Measurements from ENCODE around the gene GALNT16.

The GALNT16 gene

DNA sequence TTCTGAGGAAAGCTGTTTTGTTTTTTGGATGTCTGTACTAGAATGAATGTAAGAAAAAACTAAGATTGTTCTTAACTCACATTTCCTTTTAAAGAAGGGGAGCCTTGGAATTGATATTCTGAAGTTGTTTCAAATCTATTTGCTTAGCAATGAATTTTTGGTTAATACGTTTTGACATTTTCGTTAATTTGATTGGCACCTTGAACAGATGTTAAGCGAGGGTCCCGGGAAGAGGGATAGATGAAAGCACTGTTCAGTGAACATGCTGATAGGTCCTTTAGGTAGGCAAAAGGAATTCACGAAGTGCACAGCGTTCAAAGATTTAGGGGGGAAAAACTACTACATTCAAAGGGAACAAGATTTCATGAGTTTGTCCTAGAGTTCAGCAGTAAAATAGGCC, 140.2 kb downstream of the GALNT16 start:
- Histone ChIP-seq H3K27ac (ENCODE audit: low read depth, low read length) (no peak overlapping the region), H3K4me3 (ENCODE audit: low read length) (peak overlapping the region; percentile 89), H3K9me2 (replicated peaks; ENCODE audit: control insufficient read depth, low read length) (no peaks in the 10 kb centered on the region), H4K20me1 (ENCODE audit: control insufficient read depth, insufficient read depth, low read depth, low read length) (peaks cover 21% of the 10 kb centered on the region; the same call in 1 of the 2 replicates), H3K36me3 (ENCODE audit: control insufficient read depth, low read length) (peaks cover 35% of the 10 kb centered on the region), H3K79me2 (ENCODE audit: control insufficient read depth, low read length) (peaks cover 97% of the 10 kb centered on the region), H3F3A (ENCODE audit: control insufficient read depth, insufficient read depth) (no peaks in the 10 kb centered on the region), H3K27me3 (ENCODE audit: control insufficient read depth, low read length) (no peaks in the 10 kb centered on the region), H3K4me2 (ENCODE audit: low read length) (peak overlapping the region; percentile 88), H3K4me1 (ENCODE audit: control insufficient read depth, low read length) (peaks cover 51% of the 10 kb centered on the region), H3K9me3 (ENCODE audit: control insufficient read depth, insufficient read depth, low read length) (no peaks in the 10 kb centered on the region)
- no peak for TF ChIP-seq EZH2phosphoT487 (IDR thresholded peaks at IDR 0.05; ENCODE audit: borderline replicate concordance, low read length)
- TF ChIP-seq, protein P1, sequence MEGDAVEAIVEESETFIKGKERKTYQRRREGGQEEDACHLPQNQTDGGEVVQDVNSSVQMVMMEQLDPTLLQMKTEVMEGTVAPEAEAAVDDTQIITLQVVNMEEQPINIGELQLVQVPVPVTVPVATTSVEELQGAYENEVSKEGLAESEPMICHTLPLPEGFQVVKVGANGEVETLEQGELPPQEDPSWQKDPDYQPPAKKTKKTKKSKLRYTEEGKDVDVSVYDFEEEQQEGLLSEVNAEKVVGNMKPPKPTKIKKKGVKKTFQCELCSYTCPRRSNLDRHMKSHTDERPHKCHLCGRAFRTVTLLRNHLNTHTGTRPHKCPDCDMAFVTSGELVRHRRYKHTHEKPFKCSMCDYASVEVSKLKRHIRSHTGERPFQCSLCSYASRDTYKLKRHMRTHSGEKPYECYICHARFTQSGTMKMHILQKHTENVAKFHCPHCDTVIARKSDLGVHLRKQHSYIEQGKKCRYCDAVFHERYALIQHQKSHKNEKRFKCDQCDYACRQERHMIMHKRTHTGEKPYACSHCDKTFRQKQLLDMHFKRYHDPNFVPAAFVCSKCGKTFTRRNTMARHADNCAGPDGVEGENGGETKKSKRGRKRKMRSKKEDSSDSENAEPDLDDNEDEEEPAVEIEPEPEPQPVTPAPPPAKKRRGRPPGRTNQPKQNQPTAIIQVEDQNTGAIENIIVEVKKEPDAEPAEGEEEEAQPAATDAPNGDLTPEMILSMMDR (IDR thresholded peaks at IDR 0.05; ENCODE audit: low read depth, low read length, poor library complexity, severe bottlenecking), result no peak

- Histone ChIP-seq H3K9me3 (ENCODE audit: control insufficient read depth, insufficient read depth, low read length) (no peaks in the 10 kb centered on the region), H3K9me2 (replicated peaks; ENCODE audit: control insufficient read depth, low read length) (no peaks in the 10 kb centered on the region), H3K27me3 (ENCODE audit: control insufficient read depth, low read length) (no peaks in the 10 kb centered on the region), H3K79me2 (ENCODE audit: control insufficient read depth, low read length) (peaks cover 95% of the 10 kb centered on the region), H3K27ac (ENCODE audit: low read depth, low read length) (no peak overlapping the region), H4K20me1 (ENCODE audit: control insufficient read depth, insufficient read depth, low read depth, low read length) (peaks cover 9% of the 10 kb centered on the region; the same call in 1 of the 2 replicates), H3K4me1 (ENCODE audit: control insufficient read depth, low read length) (peaks cover 34% of the 10 kb centered on the region), H3K36me3 (ENCODE audit: control insufficient read depth, low read length) (peaks cover 18% of the 10 kb centered on the region), H3K4me2 (ENCODE audit: low read length) (peak overlapping the region; percentile 88), H3K4me3 (ENCODE audit: low read length) (peak overlapping the region; percentile 89), H3F3A (ENCODE audit: control insufficient read depth, insufficient read depth) (no peaks in the 10 kb centered on the region)
- TF ChIP-seq, protein P1 (IDR thresholded peaks at IDR 0.05; ENCODE audit: low read depth, low read length, poor library complexity, severe bottlenecking), result no peak
- no peak for TF ChIP-seq EZH2phosphoT487 (IDR thresholded peaks at IDR 0.05; ENCODE audit: borderline replicate concordance, low read length)
Observed at GRCh38 chr14:69401841-69402240, 141.9 kb downstream of the GALNT16 start.

GRCh38 chr14:69404478-69404877, 144.5 kb downstream of the GALNT16 start:
- H3K36me3 ChIP-seq (ENCODE audit: control insufficient read depth, low read length), result peaks cover 3% of the 10 kb centered on the region; the same call in 1 of the 2 replicates
- no peaks in the 10 kb centered on the region for H3F3A ChIP-seq (ENCODE audit: control insufficient read depth, insufficient read depth)
- no peak for TF ChIP-seq EZH2phosphoT487 (IDR thresholded peaks at IDR 0.05; ENCODE audit: borderline replicate concordance, low read length)
- TF ChIP-seq, protein P1 (IDR thresholded peaks at IDR 0.05; ENCODE audit: low read depth, low read length, poor library complexity, severe bottlenecking), result no peak
- H3K27ac ChIP-seq (ENCODE audit: low read depth, low read length), result no peak overlapping the region
- H3K4me1 ChIP-seq (ENCODE audit: control insufficient read depth, low read length), result peaks cover 30% of the 10 kb centered on the region
- no peak overlapping the region for H3K4me3 ChIP-seq (ENCODE audit: low read length)
- peaks cover 13% of the 10 kb centered on the region; the same call in 1 of the 2 replicates for H4K20me1 ChIP-seq (ENCODE audit: control insufficient read depth, insufficient read depth, low read depth, low read length)
- no peak overlapping the region for H3K4me2 ChIP-seq (ENCODE audit: low read length)
- no peaks in the 10 kb centered on the region for H3K9me2 ChIP-seq (replicated peaks; ENCODE audit: control insufficient read depth, low read length)
- H3K27me3 ChIP-seq (ENCODE audit: control insufficient read depth, low read length), result no peaks in the 10 kb centered on the region
- H3K9me3 ChIP-seq (ENCODE audit: control insufficient read depth, insufficient read depth, low read length), result no peaks in the 10 kb centered on the region
- H3K79me2 ChIP-seq (ENCODE audit: control insufficient read depth, low read length), result peaks cover 94% of the 10 kb centered on the region

Measured in DOHH2 (cell line).